HG03442 (cell line): ENCODE results near the gene CCDC28A.

Experiments used
- ATAC-seq: cut with Tn5 transposase; IDR thresholded peaks from one replicate; pipeline ENCODE4 v1.9.1; 2021; ENCODE audit warnings: mild to moderate bottlenecking, moderate library complexity; ENCODE audit not compliant: unreplicated experiment

CCDC28A gene

DNA sequence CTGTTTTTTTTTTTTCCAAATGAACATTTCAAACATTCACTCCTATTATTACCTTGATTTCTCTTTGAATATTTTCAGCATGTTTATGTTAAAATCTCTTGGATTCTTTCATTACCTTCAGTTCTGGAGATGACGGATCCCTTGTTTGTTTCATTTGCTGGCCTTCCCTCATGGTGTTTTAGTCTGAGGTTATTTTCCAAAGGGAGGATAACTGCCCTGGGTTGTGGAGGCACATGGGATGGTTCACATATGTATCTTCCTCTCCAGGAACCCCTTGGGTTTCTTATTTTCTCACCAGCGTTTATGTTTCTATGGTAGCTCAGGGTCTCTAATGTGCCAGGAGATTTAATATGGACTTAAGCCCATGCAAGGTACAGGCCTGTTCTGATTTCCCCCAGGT lies 58.6 kb downstream of the CCDC28A start:
- ATAC-seq: no peak

DNA sequence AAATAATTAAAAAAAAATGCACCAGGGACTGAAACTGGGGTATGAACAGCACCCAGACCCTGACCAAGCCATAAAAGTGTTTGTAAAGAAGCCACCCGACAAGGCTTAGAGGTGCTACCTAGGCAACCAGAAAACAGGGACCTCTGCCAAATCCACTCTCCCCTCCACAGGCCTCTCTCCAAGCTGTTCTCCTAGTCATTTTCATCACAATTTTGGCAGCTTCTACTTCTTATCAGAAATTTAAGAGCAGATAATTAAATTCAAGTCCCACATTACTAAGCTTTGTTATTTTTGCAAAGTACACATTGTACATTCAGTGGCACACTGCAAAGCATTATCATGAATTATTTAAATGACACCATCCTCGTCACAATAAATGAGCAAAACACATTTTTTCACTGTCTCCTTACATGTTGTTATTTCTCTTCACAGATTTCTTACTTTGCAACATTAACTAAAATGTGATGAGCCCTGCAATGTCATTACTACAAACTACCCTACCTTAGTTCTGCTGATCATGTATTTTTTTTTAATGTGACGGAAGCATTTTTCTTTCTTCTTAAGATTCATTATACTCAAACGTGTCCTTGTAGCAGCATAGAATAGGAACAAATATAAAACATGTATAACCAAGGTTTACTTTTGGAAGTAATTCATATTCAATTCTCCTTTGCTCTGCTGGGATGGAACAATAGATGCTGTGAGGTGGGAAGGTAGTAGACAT lies 60.4 kb downstream of the CCDC28A start:
- ATAC-seq: no peak

DNA sequence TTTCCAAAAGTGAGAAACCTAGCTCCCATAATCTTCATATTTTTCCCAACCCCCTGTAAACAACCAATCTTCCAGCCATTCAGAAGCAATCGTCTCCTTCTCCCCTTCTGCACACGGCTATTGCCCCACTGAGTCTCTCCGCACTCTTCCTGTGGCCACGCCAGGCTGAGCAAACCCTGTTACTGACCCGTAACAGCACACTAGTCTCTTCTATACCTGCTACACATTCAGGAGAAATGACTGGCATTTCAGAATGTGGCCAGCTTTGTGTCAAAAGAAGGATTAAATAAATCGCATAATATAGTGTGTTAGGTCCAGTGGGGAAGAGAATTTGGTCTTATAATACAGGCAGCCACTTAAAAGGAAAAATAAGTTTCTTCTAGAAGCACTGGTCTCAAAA lies 63.7 kb downstream of the CCDC28A start:
- no peak for ATAC-seq
